Endometrial microvascular endothelial cells (primary cell): ENCODE results near the gene TRAM1L1. TPM values are rescaled to one million over a fixed set of nuclear protein-coding genes. Genes with fewer than 3 reads are reported as not detected.

Experiments used
- in situ Hi-C: cut with HindIII; loops from 2 replicates; pipeline ENCODE4 v1.10.0; 2017; ENCODE audit warnings: low sequenced_read_pairs, low pct_unique_long_range_greater_than_20kb; ENCODE audit errors: inconsistent ontology term
- total RNA-seq: library from RNA; depleted of rRNA; stranded (reverse); fragments of >200 nt; gene quantifications from one replicate; pipeline ENCODE4 v1.2.3, GENCODE V29; 2015; ENCODE audit errors: inconsistent ontology term

TRAM1L1 gene
- not detected for total RNA-seq

DNA sequence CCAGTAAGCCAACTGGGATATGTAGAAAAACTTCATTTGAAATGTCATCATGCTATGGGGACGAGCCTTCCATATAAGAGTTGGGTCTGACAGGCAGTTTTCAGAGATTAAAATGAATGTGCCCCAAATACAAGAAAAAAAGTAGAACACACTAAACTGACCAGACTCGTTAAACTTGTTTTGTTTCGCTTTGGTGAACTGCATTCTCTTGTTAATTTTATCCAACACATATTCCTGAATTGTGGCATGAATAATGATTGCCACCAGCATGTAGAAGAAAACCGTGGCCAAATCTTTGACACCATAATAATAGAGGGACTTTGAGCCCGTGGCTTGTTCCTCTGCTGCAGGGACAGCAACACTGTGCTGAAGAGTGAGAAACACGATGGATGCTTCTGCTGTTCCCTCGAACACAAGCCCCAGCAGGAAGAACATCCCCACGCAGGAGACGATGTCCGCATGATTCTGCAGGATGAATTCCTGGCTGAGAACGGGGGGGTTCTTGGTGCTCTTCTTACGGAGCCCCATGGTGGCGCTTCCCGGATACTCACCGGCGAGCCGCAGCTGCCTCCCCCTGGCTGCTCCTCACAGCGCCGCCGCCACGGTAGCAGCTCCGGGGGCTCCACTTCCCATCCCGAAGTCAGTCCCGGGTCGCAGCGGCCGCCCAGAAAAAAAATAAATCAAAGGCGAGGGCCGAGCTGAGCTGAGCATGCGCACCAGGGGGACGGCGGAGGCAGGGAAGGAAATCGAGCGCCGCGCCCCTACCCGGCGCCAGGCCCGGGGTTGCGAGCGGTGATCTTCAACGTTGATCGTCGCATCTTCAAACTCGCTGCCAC is at the start of gene TRAM1L1:
TSS of gene TRAM1L1 (minus strand) at position 711 of the 836 bp plus-strand sequence. CDS start at position 528, 183 bp downstream.
- in situ Hi-C loops: no loop called here

DNA sequence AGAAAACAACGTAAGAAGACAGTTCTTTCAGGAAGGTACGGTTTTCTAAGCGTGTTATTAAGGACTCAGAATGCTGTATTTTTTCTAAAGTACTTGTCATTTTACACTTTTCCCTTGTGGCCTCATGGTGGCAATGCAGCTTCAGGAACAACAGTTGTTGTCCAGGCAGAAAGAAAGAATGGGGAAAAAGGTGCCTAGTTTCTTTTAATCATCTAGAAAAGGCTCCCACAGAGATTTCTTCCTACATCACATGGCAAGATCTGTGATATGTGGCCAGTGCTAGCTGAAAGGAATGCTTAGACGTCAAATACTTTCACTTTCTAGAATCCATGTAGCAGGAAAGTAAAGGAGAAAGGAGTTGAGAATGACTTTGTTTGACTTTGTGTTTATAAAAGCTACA is 49.0 kb upstream of the TRAM1L1 start:
- in situ Hi-C loops: no loop called here

DNA sequence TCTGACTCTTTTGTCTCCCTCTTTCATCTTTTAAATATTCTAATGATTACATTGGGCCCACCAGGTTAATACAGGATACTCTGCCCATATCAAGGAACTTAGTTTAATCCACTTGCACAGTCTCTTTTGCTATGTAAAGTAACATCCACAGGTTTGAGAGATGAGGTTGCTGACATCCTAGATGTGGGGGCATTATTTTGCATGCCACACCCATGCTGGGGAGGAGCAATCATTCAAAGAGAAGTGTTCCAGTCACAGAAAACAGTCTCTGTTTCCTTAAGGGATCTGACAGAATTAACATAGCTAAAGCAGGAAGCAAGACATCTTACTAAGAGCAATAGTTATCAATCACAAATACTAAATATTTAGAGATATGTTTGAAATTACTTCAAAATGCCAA is 11.5 kb upstream of the TRAM1L1 start:
- in situ Hi-C loops: no loop called here

DNA sequence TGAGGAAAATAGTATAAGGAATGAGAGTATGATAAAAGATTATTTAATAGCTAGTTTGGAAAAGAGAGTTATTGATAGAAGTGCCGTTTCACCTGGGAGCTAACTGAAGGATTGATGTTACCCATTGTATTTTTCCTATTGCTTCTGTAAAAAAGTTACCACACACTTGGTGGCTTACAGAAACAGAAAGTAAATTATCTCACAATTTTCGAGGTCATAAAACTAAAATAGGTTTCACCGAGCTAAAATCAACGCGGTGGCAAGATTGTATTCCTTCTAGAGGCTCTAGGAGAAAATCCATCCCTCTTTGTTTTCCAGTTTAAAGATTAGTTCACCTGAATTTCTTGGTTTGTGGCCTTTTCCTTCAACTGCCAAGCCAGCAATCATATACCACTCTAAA is 11.1 kb upstream of the TRAM1L1 start:
- in situ Hi-C loops: no loop called here

DNA sequence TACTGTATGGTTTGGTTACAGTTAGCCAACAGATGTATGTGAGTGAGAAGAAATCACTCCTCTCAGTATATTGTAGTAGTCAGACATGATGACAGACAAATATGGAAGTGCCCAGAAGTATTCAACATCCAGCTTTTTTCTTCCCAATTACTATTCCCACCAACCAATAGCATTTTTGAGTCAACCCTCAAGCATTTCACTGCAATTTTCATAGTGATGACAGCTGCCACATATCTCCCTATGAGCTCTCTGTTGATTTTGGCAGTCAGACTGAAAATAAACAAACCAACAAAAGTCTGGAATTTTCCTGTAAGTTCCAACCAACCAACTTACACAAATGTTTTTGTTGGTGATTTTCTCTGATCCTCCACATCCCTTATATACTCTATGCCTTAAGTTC is 8.2 kb upstream of the TRAM1L1 start:
- in situ Hi-C loops: no loop called here

DNA sequence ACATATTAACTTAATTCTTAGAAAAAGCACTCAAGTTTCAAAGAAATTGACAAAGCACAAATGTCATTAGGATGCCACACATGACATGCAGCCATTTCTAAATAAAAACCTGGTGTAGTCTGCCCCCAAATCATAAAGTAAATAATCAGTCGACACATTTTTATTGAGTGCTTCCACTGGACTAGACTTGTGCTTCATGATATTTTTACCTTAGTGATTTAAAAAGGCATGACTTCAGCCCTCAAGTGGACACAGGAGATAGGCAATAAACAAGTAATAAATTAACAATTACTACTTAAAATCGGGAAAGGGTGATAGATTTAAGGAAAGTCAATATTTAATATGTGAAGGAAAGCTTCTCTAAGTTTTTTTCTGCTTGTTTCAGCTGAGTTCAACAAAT is 7.6 kb downstream of the TRAM1L1 start:
- in situ Hi-C loops: no loop called here

DNA sequence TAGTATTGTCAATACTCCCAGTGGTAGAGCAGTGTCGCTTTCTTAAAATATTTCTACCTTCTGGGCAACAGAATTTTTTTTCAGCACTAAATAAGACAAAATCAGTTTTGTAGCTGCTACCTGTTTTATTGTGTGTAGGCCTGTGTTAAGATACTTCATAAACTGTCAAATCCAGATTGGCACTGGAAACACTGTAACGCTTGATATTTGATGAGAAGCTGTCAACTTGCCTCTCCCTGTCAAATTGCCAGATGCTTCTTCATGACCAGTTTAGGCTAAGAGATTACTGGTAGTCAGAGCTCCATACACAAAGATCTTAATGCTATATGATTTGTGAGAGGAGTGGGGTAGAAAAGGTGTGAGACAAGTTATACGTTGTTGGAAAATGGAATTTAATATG is 17.3 kb downstream of the TRAM1L1 start:
- in situ Hi-C loops: no loop called here

DNA sequence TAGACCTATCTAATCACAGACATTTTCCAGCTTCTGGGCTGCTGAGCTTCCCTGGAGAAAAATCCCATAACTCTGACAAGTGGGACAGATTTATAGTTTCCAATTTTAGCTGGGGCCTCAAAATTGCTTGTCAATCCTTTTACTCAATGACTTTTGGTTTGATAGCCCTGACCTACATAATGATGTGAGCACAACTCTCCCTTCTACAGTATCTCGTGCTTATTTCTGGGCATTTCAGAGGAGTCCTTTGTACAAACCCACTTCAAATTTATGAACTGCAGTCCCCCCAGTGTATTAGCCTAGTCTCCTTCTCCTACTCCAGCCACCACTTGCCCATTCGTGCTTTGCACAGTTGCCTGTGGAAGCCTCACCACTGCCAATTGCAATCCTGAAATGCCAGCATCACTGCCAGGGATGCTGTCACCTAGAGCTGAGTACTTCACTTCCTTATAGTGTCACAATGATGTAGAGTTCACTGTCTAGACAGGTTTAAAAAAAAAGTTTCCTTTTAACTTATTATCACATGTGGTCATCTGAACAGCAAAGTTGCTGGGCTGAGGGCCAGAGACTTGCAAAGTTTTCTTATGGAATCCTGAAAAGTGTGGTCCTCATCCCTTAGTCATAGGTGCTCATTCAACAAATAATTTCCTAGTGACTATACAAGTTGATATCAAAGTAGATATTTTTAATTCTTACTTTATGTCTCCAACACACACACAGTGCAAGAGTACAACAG is 21.2 kb downstream of the TRAM1L1 start:
- in situ Hi-C loops: no loop called here

DNA sequence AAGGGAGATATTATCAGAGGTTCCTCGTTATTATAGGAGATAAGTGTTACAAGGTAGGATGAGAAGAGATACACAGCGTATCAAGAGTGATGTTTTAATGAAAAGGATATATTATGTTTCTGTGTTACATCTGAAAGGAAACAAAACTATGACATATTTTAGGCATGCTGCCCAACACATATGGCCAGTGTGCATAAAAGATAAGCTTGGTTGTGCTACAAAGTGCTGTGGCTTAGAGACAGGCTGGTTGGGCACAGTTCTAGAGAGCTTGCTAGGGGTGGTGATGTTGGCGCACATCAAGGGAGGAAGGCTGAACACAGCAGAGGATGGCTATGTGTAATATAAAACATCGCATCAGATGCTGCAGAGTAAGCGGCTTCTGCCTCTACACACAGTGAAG is 42.4 kb downstream of the TRAM1L1 start:
- in situ Hi-C loops: no loop called here
